Fibroblast of peridontal ligament (primary cell): Measurements from ENCODE around the gene PPM1A.
A peak's percentile ranks its signal among the peaks of the same experiment; 100 is the strongest.

Experiments
- DNase-seq: peaks from one replicate; pipeline ENCODE4 v3.0.0-alpha.2; 2010; ENCODE audit errors: extremely low read depth

The PPM1A gene

DNA sequence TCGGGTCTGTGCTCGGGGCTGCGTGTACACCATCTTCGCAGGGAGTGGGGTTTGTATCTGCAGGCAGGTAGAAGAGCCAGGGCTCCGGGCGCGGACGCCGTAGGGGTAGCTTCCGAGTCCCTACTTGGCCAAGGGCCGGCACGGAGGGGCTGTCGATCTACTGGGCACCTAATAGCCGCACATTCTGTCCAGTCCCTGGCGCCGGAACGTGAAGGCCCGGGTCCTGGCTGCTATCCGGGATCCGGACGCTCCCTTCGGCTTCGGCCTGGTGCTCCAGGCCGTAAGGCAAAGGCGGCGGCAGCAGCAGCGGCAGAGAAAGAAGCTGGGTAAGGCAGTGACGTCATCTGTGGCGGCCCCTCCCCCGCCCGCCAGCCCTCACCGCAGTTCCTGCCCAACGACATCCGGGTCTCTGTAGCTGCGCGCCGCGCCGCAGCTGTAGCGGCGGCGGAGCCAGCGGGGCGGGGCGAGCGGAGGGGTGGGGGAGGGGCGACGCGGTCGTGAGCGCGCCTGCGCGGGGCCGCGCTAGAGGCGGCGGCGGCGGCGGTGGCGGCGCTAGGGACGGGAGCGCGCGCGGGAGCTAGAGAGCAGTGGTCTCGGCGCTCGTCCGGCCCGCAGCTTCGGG, at the start of gene PPM1A:
Gene PPM1A, plus strand, starts transcription at position 525 of the 622 bp plus-strand sequence. CDS start 33,483 bp downstream, outside the sequence.
- DNase-seq: peak; percentile 93

DNA sequence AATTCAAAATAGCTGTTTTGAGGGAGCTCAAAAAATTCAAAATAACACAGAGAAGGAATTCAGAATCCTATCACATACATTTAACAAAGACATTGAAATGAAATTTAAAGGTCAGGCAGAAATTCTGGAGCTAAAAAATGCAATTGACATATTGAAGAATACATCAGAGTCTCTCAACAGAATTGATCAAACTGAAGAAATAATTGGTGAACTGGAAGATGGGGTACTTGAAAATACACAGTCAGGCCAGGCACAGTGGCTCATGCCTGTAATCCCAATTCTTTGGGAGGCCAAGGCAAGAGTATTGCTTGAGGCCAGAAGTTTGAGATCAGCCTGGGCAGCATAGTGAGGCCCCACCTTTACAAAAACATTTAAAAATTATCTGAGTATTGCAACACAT, 49.7 kb upstream of the PPM1A start:
- DNase-seq: no peak

DNA sequence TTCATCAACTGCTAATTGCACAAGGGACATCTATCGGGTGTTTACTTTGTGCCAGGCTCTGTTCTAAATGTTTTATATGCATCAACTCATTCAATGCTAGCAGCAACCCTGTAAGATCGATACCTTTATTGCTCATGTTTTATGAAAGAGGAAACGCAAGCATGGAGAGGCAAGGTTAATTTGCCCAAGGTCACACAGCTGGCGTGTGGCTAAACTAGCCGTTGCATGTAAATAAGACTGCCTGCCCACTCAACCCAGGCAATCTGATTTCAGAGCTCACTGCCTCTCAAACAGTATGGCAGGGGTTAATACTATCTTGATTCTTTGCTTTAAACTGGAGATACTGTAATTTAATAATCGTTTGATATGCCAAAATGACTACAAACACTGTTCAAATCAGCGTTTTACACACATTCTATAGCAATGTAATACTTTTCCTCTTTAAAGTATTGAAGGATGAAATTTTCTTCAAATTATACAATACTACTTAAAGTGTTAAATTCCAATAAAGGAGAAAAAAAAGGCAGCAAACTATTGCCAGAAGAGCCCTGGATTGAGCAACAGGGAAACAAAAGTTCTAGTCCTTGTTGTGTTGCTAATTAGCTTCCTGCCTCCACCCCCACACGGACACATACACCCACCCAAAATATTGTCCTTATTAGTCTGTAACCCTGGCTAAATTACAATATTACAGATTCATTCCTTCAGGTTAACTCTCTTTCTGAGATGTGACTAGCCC, 44.7 kb upstream of the PPM1A start:
- DNase-seq: no peak

DNA sequence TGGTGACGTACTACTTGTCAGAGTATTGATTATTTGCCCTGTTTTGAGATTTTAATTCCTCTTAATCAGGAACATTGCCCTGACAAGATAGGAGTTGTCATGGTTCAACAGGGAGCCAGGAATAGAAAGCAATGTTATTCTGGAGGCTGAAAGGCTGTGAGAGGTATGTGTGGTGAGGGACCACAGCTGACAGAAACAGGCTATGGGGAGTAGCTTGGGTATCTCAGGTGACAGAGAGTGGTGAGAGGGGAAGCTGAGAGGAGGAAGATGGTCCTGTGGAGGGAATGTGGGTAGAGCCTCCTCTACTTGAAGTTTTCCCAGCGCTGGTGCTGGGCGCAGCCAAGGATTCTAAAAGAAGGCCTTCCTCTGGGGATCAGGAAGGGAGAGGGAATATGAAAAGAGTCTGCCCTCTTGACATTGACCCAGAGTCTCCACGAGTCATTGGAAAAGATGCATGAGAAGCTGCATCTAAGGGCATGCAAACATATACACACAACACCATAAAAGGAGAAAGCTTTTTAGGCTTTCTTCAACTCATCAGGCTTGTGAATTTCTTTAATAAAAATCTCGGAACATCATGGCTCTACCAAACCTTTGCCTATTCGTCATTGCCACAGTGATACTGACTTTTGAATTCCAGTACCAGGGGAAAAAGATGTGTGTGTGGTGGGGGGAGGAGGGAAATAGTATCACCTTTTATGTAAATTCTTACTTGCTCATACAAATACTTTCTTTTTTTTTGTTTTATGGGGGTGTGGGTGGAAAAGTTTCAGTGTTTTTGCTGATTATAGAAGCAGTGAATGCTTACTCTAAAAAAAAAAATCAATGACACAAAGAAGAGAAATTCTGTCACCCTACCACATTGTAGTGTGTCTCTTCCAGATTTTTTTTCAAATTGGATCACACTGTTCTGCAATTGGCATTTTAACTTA, 43.9 kb upstream of the PPM1A start:
- DNase-seq: no peak

DNA sequence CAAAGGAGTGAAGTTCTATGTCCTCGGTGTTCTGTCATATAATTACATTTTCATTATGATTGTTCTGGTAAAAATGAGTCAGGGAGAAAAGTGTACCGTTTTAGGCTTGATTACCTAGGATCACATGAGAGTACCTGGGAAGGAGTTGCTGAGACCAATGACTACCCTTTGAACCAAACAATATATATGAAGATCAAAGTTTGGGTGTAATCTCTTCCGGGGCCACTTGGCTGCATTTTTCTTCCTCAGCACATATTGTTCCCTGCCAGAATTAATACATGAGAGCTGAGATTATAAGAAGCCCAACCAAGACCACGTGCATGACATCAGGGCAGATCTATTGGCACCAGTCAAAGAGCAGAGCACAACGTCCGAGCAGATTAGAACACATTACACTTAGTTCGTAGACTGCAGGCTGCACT, 42.8 kb upstream of the PPM1A start:
- no peak for DNase-seq

DNA sequence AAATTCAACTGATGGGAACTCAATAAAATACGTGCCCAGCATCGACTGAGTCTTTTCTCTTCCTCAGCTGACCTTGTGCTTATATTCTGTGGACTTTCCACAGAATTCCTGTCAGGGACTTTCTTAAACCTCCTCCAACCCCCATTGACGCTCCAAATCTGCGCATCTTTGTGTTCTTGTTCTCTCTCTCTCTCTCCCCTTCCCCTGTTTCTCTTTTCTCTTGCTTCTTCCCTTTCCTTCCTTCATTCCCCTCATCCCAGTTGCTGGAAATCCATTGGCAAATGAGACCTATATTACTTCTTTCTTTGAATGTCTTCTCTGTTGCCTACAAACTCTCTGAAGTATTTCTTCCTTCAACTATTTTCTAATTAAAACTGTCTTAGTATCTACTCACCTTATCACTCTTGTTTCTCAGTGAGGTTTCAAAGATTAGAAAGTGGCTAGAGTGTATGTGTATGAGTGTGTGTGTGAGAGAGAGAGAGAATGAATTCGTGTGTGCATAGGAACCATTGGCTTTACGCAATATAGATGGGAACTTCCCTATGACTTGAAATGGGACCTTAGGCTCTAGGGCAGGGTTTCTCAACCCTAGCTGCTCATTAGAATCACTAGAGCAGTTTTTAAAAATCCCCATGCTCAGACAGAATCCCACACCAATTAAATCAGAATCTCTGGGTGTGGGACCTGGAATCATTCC, 42.0 kb upstream of the PPM1A start:
- no peak for DNase-seq

DNA sequence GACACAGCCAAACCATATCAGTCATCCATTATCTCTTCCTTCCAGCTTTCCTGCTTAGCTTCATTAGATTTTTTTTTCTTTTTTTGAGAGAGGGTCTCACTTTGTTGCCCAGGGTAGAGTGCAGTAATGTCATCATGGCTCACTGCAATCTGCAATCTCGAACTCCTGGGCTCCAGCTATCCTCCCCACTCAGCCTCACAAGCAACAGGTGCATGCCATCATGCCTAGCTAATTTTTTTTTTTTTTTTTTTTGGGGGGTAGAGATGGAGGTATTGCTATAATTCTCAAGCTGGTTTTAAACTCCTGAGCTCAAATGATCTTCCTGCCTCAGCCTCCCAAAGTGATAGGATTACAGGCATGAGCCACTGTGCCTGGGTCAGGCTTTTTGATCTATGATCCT, 38.3 kb upstream of the PPM1A start:
- DNase-seq: no peak

DNA sequence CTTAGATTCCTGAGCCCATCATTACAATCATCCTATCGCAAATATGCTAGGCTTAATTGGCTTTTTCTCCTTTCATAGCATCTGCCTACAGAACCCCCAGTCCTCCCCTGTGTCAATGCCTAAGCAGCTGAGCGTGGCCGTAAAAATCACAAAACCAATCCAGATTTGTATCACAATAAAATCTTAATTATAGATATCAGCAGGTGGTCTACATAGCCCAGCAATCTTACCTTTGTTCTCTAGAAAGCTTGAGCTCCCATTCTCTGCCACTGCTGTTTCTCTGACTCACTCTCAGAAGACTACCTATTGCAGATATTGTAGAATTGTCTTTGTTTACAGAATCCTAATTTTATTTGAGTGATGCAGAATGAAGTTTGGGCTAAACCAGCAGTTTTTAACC, 37.9 kb upstream of the PPM1A start:
- no peak for DNase-seq

DNA sequence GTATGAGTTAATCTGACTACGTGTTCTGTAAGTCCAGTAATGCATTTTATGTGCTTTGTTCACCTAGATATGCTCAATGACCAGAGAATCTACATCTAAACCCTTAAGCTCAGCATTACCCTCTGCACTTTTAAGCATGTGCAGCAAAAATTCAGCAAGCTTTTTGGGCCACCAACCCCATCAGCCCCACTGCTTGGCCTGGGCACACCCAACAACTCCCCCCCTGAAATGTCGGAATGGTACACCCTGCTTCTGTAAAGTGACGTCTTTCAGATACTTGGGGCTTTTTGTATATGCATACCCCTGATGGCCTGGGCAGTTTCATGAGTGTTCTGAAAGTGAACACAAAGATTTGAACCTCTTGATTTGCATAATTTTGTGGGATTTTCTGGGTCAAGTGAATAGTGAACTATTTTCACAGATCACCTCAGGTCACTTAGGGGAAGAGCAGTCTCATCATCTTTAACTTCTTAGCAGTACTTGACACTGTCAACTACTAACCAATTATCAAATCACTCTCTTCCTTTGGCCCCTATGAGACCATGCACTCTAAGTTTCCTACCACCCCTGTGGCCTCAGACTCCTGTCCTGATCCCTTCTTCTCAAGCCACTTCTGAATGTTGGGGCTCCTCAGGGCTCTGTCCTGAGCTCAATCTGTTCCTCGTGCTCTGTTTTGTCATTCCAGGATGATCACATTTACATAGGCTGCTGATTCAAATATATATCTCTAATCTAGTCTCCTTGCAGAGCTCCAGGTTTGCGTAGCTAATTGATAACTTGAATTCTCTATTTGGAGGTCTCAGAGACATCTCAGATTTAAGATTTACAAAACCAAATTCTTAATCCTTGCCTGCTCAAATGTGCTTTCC, 36.3 kb upstream of the PPM1A start:
- no peak for DNase-seq

DNA sequence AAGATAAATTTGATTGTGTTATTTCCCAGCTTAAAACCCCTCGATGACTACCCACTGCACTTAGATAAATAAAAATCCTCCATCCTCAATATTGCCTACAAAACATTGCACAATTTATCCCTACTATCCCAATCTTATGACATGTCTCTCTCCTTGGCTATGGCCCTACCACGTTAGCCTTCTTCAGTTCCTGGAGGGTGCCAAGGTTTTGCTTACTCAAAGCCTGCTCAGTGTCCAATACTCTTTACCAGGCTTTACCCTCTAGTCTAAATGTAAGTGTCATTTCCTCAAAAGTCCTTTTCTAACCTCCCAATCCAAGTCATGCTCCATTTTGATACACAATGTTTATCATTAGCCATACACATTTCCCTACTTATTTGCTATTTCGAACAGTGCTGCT, 35.0 kb upstream of the PPM1A start:
- DNase-seq: no peak

DNA sequence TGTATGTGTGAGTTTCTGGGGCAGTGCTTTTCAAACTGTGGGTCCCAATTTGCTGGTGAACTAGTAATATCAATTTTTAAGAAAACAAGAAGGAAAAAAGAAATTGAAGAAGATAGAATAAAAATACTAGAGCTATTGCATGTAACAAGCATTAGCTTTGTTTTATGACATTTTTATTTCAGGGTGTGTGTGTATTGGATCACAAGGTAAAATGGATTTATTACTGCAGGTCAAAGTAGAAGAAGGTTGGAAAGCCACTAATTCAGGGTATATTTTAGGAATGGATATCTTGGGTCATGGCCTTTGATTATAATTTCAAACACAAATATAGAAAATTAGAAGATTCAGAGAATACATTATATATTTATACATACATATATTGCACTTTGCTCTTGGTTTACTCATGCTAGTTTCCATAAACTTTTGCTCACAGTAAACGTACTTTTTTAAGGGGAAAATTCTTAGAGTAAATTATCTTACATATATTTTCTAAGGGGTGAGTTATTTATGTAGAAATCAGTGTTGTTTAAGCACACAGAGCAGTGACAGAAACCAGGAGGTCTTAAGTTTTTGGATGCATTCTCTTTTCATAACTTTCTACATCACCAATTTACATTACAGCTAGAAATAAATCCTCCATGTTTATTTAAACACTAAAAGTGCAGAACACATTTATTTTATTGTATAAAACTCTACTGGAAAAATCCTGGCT, 34.5 kb upstream of the PPM1A start:
- no peak for DNase-seq

DNA sequence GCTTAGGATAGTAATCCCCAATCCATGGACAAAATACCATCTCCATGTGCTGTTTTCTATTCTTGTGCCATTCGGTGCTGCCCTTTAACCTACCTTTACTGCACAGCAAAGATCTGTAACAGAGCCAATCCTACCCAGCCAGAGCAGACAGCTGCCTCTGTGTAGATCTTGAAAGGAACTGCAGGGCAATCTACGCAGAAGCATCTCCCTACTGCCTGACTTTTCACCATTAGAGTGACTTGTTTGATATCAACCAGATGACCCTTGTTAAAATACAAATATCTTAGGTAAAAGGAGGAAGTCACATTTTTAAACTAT, 33.9 kb upstream of the PPM1A start:
- no peak for DNase-seq

DNA sequence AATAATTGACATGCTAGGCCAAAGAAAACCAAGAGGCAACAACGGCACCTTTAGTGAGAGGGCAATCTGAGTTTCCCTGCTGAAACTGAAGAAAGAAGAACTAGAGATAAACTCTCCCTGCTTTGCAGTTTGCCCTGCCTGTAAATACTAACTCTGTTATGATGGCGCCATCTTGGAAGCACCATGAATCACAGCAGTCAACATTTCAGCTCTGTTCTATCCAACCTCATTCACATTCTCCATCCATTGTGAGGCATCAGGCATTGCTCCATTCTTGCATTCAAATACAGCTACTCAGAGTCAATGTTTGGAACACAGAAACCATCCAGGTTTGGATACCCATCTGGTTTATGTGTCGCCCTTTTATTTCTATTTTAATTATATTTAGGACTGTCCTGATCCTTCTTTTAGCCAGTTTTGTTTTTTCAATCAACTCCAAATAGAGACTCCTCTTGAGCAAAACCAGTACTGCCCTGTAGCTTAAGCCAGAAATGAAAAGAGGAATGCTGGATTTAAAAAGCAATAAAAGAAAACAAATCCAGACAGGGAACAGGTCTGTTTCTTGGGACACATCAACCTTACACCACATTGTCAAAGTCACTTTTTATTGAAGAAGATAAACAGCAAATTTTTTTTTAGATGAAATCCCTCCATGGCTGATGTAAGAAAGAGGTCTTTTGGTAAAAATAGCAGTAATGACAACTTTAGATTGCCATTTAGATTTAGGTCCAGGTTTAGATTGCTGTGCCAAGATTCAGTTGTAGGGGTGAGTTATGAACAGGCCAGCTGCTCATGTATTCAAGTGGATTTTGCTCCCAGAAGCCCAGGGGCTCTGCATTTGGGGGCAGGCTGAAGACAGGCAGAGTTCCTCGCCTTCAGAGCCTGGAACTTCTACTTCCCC, 33.3 kb upstream of the PPM1A start:
- DNase-seq: no peak

DNA sequence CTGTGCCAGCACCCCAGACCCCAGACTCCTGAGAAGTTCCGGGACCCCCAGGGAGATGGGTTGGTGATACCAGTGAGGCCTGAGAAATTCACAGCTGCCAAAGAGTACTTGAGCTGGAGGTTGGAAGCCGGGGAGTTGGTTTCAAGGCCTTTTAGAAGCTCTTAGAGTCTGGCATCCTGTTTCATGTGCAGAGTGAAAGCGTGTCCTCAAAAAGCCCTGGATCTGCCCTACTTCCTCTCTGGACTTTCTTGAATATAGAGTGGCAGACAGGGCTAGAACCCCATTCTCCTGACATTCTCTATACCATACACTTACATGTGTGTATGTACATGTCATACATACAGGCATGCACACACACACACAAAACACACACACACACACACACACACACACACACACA, 31.3 kb upstream of the PPM1A start:
- no peak for DNase-seq

DNA sequence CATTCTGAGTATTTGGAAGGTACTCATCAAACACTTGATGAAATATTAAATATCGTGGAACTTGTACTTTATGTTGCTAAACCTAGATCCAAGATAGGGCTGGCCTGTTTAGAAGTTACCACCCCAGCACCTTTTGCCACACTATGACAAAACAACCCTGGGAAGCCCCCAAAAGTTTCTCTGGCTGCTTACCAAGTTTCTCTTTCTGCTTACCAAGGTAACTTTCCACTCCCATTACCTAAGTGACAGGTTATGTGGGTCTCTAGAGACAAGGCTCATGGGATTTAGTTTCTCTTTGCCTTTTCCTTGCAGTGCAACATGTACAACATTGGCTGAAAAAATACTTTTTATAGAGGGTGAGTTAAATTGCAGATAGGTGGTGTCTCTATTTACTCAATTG, 28.9 kb upstream of the PPM1A start:
- DNase-seq: no peak

DNA sequence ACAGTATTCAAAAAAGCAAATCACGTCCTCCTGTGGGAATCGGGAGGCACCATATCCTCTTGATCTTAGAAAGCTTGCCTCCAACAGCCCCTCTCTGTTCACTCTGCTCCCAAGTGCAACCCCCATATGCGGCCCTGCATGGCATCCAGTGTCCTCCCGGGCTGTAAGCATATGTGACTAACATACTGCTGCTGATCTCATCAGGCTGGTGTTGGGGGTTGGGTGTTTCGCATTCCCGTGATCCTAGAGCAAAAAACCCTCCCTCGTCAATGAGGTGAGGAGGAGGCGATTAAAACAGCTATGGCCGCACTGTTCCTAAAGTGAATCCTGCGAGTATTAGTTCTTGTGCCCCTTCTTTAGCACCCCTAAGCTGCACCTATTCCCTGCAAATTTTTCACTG, 28.1 kb upstream of the PPM1A start:
- no peak for DNase-seq

DNA sequence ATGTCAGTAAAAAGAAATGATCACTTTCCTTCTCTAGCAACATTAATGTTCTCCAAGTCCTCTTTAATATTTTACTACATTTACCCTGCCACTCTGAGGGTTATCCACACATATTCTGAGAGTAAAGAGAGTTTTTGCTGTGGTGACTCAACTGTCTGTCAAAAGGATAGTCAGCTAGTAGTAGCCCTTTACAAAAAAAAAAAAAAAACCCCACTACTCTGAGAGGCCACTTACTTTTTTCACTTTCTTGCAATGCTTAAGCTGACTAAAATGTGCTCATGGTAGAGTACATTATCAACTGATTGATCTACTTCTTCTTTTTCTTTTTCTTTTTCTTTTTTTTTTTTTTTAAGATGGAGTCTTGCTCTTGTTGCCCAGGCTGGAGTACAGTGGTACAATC, 27.6 kb upstream of the PPM1A start:
- no peak for DNase-seq

DNA sequence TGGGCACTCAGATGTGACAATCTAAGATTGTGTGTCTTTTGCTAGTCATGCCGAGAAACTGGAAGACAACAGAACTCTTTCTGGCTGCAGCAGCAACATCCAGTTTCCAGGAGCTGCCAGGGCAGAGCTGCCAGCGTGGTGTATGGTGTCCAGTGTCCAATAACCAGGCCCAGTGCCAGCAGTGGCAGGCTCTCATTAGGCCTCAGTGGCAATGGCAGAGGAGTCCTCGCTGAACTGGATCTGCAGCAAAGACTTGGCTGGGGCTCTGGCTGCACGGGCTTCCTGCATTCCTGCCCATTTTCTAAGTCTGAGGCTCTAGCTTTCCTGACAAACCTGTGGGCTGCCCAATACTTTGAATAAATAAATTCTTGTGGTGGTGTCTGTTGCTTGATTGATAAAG, 26.2 kb upstream of the PPM1A start:
- no peak for DNase-seq

DNA sequence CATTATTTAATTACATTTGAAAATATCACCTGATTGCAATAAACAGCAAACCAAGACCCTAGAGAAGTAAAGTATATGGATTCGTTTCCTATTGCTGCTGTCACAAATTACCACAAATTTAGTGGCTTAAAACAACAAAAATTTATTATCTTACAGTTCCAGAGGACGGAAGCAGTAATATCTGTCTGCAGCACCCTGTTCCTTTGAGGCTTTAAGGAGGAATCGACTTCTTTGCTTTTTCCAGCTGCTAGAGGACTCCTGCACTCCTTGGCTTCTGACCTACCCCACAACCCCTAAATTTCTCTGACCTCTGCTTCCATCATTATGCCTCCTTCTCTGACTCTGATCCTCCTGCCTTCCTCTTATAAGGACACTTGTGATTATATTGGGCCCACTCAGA, 23.8 kb upstream of the PPM1A start:
- no peak for DNase-seq

DNA sequence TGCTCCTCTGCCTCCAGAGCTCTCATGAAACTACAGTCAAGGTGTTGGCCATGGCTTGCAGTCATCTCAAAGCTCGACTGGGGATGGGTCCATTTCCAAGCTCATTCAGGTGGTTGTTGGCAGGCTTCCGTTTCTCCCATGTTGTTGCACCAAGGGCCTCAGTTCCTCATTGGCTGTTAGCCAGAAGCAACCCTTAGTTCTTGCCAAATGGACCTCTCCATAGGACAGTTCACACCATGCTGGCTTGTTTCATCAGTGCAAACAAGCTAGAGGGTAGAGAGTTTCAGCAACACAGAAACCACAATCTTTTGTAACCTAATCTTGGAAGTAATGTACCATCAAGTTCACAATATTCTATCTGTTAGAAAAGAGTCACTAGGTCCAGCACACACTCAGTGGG, 22.7 kb upstream of the PPM1A start:
- DNase-seq: no peak
